ENCODE results near the gene PM20D2.
"Not testable (repeated sequence)": the region's sequence is repeated elsewhere in the genome, so short reads cannot be mapped to it uniquely, and the experiment has no call there.

The PM20D2 gene

GRCh38 chr6:89145956-89146717 is at the start of gene PM20D2:
TSS of gene PM20D2 (plus strand) at chr6:89146055. CDS start at chr6:89146145, 90 bp downstream.
- DNase-seq, result no peak

GRCh38 chr6:89098461-89098860 is 47.4 kb upstream of the PM20D2 start:
- no peak for DNase-seq

GRCh38 chr6:89100114-89100513 is 45.7 kb upstream of the PM20D2 start:
- DNase-seq, result no peak

GRCh38 chr6:89110284-89110683 is 35.6 kb upstream of the PM20D2 start:
- no peak for DNase-seq

GRCh38 chr6:89111933-89112332 is 33.9 kb upstream of the PM20D2 start:
- DNase-seq, result no peak

- DNase-seq, result no peak
These were observed 29.2 kb upstream of the PM20D2 start for GRCh38 chr6:89116702-89117101.

GRCh38 chr6:89117211-89118108 is 28.4 kb upstream of the PM20D2 start, which contains the start of gene SRSF12:
TSS of gene SRSF12 (minus strand) at chr6:89118071. CDS start at chr6:89117887, 184 bp downstream.
- no peak for DNase-seq

- no peak for DNase-seq
These were observed 26.9 kb upstream of the PM20D2 start for GRCh38 chr6:89118931-89119330.

GRCh38 chr6:89120371-89120770 is 25.5 kb upstream of the PM20D2 start:
- no peak for DNase-seq

GRCh38 chr6:89121934-89122333 is 23.9 kb upstream of the PM20D2 start:
- no peak for DNase-seq

- no peak for DNase-seq
These were observed 23.2 kb upstream of the PM20D2 start for GRCh38 chr6:89122625-89123024.

- DNase-seq, result not testable (repeated sequence)
These were observed 17.6 kb upstream of the PM20D2 start for GRCh38 chr6:89128256-89128671.

GRCh38 chr6:89131599-89131998 is 14.3 kb upstream of the PM20D2 start:
- no peak for DNase-seq

- no peak for DNase-seq
These were observed 13.8 kb upstream of the PM20D2 start for GRCh38 chr6:89132057-89132456.

GRCh38 chr6:89133981-89134380 is 11.9 kb upstream of the PM20D2 start:
- DNase-seq, result no peak

- DNase-seq, result no peak
These were observed 11.1 kb upstream of the PM20D2 start for GRCh38 chr6:89134723-89135122.

- no peak for DNase-seq
These were observed 7.7 kb upstream of the PM20D2 start for GRCh38 chr6:89138173-89138572.

GRCh38 chr6:89139509-89140346 is 6.1 kb upstream of the PM20D2 start:
- DNase-seq, result no peak

- no peak for DNase-seq
These were observed 5.3 kb upstream of the PM20D2 start for GRCh38 chr6:89140347-89141156.

- no peak for DNase-seq
These were observed 1.4 kb upstream of the PM20D2 start for GRCh38 chr6:89144354-89144906.

- DNase-seq, result peak; percentile 83
These were observed 532 bp upstream of the PM20D2 start for GRCh38 chr6:89145091-89145955.

Measured in KG1 (cell line).